Stimulated activated CD8-positive, alpha-beta memory T cell treated with anti-CD3 and anti-CD28 coated beads, Interleukin-4, amount 100 ng/mL, for 4 hours (primary cell): ENCODE results near the gene ARHGEF7.

Source experiments
- DNase-seq, 2 donors: peaks; one replicate each; pipeline ENCODE4 v3.0.0-alpha.2; 2020; ENCODE audit warnings: low read depth in 2 of 2, low spot score in 1 of 2

The ARHGEF7 gene

DNA sequence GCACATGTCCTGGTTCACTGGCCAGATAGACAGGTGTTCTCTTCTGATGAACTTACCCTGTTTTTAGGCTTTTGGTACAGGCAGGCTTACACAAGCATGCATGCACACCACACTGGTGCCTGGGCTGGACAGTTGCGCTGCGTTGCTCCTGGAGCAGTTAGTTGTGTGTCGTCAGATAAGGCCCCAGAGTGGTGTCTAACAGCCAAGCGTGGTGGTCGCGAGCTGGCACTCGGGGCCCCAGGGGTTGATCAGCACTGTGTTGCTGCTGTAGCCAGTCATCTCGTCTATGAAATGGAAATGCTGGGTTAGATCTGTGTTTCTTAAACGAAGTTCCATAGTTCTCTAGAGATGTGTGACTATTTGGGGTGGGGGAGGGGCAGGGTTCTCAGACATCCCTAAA lies 180.8 kb downstream of the ARHGEF7 start:
- DNase-seq: no peak

DNA sequence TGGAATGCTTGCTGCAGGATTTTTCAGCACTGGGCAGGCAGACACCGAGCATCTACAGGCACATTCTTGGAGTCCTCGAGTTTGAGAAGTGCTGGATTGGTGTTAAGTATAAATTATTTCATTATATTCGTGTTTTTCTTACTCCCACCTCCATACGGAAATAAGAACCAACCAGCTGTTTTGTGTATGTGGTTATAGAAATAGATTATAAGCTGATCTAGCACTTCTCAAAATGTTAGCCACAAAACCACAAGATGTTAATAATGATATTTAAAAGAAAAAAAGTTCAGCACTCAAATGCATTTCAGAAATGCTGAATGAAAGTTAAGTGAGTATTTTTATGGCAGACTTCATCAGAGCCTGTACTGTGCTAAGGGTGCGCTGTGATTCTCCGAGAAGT lies 181.3 kb downstream of the ARHGEF7 start:
- no peak for DNase-seq

DNA sequence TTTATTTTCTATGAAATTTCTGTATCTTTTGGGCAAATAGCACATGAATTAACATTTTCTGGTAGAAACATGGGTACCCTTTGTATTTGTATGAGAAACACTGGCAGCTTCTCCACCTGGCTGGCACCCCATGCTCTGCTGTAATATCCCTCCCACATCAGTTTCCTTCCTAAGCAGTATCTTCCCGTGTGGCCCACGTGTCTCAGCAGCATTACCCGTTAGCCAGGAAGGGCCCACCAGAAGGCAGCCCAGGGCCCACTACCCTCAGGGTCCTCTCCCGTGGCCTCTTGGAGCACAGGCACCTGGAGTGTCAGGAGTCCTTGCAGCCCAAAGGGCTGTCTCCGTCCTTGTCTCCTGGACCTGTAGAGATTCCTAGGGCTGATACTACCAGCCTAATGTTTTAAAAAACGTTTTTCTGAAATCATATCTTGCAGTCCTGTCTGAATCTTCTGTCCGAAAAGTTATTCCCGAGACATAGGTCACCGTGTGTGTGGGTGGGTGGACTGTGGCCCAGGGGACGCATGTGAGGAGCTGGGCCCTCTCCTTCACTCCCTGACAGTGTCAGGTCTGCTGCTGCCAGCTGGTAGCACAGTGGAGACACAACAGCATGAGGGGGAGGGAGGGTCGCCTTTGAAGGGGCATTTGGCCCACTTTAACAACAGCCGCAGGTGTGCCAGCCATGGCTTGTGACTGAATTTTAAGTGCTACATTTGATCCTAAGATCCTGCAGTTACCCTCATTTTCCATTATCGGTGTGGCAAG lies 183.3 kb downstream of the ARHGEF7 start:
- no peak for DNase-seq

DNA sequence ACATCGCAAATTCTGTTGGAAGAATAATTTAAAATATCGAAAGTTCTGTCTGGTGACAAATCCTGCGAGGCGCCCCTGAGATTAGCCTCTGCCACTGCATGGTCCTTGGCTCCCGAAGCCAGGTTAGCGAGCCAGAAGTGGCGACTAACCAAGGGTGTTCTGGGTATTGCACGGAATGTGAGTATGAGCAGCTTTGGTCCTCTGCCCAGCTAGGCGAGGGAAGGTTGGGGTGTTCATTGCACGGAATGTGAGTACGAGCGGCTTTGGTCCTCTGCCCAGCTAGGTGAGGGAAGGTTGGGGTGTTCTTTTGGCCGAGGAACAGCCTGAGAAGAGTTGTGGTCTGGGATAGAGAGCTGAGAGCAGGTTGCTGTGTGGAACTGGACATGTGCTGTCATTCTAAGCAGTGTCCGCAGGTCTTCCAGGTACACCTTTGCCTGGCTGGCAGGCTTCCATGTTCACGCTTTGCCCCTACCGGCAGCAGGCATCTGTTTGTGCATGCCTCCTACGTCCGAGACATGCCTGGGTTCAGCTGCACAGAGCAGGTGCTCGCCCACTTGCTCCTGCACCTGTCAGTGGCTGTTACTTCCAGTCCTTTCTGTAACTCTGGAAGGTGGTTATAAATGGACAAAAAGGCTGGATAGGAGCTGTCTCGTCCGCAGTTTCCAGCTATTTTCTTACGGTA lies 187.1 kb downstream of the ARHGEF7 start:
- no peak for DNase-seq

DNA sequence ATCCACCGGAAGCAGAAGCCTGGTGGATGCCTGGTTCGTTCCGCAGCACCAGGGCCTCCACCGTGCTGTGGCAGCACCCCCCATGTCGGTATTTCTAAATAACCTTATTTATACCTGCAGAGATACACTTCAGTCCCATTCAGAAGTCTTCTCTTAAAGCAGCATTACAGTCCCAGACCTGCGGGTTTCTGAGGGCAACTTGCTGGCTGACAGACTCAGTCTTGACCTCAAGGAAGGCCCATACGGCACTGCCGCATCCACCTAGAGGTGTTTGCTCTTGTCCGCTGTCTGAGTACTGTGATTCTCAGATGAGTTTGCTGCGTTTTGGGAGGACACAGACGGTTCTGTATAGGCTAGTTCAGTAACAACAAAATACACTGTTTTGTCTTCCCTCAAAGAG lies 188.4 kb downstream of the ARHGEF7 start:
- DNase-seq: no peak

DNA sequence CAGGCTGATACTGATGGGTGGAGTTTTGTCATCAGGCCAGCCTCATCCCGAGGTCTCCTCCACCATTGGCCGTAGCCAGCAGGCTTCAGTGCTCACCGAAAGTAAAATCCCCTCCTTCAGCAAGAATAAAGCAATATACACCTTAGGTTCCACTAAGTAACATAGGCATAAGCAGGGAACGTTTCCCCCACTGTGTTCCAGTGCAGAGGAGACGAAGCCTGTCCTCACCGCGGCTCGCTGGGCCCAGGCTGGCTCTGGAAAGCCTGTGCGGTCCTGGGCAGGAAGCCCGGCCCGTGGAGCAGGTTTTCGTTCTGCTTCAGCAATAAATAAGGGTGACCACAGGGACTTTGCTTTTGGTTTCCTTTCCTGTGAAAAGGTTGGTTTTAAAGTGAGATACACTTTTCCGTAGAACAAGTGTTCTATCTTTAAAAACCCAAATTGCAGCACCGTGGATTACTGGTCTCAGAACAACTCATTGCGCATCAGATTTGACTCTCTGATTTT lies 189.0 kb downstream of the ARHGEF7 start:
- no peak for DNase-seq

DNA sequence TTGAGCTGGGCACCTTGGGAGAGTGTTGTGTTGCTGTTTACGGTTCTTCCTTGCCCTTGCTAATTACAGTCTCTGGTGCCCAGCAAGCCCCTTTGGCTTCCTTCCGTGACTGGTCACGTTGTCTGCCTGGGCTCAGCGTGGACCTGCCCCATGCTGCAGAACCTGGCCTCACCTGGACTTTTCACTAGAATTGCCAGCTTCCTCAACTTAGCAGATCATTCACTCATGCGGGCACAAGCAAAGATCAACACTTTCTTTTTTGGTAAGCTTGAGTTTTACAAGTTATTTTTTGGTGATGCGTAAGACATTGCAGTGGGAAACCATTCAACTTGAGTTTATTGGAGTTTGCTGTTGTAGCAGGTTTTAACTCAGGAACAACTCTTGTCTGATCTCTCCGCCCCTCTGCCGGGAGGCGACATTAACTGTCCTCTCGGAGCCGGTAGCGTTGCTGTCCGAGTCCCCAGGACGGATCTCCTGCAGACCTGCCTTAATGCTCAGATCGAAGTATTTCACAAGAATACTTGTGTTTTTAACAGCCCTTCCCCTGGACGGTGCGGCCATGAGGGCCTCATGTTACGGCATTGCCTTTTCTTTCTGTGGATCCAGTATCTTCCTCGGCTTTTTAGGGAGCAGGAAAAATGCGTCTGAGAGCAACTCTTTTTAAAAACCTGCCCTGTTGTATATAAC lies 189.6 kb downstream of the ARHGEF7 start:
- no peak for DNase-seq

DNA sequence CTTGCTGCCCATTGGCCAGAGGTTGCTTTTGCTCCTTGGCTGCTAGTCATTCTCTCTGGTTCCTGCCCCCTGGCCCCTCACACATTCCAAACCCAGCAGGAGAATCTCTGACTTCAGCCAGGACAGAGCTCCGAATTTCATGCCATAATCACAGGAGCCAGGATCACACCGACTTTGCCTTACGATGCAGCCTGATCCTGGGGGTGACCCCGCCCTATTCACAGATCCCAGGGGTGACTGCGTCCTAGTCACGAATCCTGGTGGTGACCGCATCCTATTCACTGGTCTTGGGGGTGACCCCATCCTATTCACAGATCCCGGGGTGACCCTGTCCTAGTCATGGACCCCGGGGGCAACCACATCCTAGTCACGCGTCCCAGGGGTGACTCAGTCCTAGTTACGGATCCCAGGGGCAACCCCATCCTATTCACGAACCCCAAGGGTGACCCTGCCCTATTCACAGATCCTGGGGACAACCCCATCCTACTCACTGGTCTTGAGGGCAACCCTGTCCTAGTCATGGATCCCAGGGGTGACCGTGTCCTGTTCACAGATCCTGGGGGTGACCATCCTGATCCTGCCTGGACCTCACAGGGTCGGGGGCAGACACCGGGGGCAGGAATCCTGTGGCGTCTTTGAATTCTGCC lies 198.0 kb downstream of the ARHGEF7 start:
- no peak for DNase-seq

DNA sequence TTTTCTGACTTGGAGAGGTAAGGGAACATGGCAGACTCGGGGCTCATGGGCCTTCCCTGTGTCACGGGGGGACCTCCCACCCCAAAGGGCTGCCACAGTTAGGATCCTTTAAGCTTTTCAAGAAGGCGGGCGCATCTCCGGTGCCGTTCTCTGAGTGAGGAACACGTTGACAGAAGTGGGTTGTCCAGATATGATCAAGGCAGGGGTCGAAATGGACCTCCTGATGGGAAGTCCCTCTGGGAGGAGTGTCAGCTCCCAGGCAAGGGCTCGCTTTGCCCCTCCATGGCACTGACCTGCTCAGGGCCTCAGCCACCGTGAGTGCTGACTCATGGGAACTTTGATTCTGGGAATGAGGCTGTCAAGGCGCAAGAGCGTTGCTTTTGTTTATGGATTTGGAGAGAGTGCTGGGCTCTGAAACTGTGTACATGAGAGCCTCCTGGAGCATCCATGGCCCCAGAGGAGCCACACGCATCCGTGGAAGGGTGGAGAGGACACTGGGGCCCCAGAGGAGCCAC lies 198.9 kb downstream of the ARHGEF7 start:
- no peak for DNase-seq

DNA sequence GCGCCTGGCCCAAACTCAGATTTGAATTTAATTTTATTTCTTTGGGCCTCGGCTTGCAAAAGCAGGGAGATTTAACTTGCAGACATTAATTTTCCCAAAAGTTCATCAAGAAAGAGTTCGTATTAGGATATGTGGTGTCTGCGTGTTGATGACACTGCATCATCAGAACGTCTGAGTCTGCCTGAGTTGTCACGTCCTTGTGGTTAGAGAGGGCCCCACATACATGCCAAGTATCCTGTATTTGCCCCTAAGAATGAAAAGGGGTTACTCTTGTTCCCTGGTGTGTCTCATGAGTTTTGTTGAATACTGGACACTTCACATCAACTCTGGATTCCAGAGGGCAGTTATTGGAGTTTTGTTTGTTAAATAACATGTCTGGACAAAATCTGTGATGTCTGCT lies 199.7 kb downstream of the ARHGEF7 start:
- DNase-seq: no peak

DNA sequence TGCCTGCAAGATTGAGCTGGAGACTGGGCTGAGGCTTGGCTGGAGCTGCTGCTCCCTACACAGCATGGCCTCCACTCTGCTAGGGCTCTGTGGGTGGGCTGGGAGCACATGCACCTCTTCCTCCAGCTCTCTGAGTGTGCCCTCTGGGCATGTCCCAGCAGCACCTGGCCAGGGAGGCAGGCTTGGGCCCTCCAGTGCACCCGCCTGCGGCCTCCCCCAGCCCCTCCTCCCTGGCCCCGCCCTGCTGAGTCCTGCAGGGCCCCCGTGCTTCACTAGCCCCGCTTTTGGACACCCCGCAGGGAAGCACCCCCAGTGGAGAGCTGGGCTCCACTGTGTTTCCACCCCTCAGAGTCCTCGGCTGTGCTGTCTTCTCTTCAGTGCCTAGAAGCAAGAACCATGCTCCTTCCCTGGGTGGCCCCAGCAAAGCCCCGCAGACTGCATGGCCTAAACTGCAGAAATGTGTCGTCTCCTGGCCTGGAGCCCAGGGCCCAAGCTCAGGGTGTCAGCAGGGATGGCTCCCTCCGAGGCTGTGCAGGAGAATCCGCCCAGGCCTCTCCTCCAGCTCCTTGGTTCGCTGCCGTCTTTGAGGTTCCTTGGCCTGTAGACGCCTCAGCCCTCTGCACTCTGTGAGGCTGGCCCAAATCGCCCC lies 200.4 kb downstream of the ARHGEF7 start:
- no peak for DNase-seq

DNA sequence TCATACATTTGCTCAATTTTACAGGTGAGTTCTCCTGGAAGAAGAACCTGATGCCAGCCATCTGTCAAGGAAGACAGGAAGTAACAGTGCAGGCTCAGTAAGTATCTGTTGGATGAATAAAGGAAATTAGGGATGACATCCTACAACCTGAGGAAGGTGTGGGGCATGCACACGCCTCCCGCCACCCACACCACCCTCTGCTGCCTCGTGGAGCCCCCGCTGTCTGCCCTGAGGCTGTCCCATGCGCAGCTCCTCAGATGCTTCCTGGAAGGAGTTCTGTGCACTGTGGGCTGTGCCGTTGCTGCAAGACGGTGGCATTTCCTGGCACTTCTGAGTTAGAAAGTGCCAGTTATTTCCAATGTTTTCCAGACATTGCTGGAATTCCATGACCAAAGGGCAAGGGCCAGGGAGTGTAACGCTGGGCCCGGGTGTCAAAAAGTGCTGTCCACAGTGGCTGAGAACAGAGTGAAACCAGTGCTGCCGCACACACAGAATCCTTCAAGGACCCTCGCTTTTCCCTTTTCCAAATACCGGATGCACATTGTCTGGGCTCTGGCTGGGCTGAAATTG lies 201.1 kb downstream of the ARHGEF7 start:
- no peak for DNase-seq

DNA sequence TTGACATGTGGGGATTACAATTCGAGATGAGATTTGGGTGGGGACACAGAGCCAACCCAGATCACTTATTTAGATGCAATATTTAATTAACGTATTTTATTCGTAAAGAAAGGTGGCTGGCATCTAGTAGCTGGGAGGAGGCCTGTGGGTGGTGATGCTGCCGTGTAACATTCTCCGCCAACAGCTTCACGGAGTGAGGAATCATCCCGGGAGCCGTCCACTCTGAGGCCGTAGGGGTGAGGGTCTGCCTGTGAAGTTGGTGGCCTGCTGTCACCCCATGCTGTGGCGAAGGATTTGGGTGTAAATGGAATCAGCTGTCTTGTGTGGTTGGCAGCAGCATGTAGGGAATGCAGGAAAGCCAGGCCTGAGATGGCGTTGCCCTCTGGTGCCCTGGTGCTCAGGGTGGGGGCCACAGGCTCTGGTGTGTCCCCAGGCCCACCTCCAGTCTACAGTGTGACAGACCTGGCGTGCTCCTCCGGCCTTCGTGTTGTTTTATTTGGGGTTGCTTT lies 202.0 kb downstream of the ARHGEF7 start:
- DNase-seq: no peak

DNA sequence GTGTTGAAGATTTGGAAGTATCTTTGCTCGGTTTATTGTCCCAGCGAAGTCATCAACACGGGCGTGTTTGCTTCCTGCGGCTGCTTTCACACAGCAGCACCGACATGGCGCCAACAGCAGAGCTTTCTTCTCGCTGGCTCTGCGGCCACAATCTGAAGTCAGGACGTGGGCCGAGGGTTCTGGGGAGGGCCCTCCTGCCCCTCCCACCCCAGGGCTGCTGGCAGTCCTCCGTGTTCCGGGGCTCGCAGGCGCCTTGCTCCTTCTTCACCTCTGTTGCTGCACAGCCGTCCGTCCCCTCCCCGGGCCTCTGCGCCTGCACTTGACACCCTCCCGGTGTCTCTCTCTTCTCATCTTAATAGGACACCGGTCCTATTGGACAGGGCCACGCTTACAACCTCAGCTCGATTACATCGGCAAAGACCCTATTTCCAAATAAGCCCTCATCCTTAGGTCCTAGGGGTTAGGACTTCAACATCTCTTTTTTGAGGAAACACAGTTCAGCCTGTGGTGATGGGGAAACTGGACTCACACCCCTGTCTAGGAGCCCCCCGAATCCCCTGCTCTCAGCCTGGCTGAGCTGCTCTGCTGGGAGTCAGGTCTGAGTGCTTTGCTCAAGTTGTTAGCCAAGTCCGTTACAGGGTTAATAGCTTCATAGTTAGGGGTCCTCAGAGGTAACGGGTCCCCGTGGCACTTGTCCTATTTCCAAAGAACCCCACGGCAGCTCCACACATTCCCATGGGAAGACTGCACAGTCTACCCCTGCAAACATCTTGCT lies 202.6 kb downstream of the ARHGEF7 start:
- DNase-seq: no peak

DNA sequence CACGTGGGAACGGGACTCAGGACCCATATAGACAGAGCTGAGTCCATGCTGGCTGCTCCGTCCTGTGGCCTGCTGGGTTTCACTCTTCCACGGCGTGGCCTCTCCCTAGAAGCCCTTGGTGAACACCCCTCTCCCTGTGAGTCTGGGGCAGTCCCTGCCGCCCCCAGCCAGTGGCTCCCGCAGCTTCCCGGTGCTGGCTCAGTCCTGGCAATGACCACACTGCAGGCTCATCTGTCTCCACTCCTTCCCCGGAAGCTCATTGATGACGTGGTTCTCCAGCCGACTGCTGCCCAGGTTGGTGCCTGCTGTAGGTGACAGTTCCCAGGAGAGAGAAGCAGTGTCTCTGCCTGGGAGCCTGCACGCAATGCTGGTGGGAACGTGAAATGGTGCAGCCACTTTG lies 203.3 kb downstream of the ARHGEF7 start:
- no peak for DNase-seq

DNA sequence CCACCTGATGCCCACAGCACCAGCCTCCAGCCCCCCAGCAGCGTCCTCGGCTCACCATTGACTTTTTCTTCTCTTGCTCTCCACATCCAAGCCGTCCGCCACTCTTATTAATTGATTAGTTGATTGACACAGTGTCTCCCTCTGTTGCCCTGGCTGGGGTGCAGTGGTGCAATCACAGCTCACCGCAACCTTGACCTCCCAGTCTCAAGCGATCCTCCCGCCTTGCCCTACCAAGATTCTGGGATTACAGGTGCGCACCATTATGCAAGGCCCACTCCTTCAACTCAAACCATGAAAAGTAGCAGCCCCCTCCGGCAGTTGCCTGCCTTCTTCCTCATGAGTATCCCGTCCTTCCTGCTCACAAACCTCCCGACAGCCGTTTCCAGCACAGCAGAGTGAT lies 204.4 kb downstream of the ARHGEF7 start:
- DNase-seq: no peak

DNA sequence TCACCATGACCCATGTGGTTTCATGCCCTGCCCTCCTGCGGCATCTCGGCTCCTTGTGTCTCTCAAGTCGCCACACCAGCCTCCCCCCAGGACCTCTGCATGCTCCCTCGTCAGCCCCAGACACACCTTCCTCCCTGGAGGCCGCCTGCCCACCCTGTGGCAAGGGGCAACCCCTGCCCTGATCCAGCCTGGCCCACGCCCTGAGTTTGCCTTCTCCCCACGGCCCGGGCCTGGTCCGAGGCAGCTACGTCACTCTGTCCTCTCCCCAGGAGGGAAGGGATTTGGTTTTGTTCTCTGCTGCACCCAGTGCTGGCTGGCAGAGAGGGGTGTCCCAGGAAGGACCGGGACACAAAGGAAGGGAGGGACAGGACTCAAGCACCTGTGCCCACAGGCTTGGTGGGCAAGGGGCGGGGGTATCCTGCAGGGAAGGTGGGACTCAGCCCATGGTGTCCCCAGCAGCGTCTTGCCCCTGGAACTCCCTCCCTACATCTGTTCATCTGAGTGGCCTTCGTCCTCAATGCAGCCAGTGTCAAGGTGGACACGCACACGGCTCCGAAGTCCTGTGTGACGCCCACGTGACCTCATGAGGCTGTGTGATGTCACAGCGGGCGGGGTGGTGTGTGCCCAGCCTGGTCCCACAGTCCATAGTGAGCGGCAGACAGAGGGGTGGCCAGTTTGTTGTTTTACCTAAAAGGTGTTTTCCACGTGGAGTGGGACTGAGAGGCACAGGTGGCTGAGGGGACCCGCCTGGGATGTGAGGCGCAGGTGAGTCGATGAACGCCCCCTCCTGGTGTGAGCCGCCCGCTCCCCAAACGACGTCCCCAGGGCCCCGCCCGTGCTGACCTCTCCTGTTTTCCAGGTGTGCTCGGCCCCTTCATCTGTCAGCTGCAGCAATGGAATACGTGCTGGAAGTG lies 205.1 kb downstream of the ARHGEF7 start, which contains the start of gene TEX29:
Gene TEX29, plus strand, starts transcription at position 645 of the 914 bp plus-strand sequence. Its CDS starts 249 bp downstream, at position 894.
- DNase-seq: no peak
